HS-27A (cell line): Measurements from ENCODE around the gene IGF1R.

Experiments
- DNase-seq: peaks from one replicate; pipeline ENCODE4 v3.0.0-alpha.2; 2012; ENCODE audit warnings: low read depth, missing footprints

IGF1R gene

GRCh38 chr15:98725874-98726273 is 77.5 kb downstream of the IGF1R start:
- no peak for DNase-seq

GRCh38 chr15:98727115-98728040 is 79.0 kb downstream of the IGF1R start:
- DNase-seq: peak; percentile 94

GRCh38 chr15:98728082-98728810 is 79.9 kb downstream of the IGF1R start:
- DNase-seq: no peak

GRCh38 chr15:98728811-98729160 is 80.4 kb downstream of the IGF1R start:
- DNase-seq: no peak

GRCh38 chr15:98729446-98730042 is 81.2 kb downstream of the IGF1R start:
- no peak for DNase-seq

- no peak for DNase-seq
Observed at GRCh38 chr15:98730860-98731711, 82.7 kb downstream of the IGF1R start.

- no peak for DNase-seq
Observed at GRCh38 chr15:98731712-98732450, 83.5 kb downstream of the IGF1R start.

GRCh38 chr15:98733098-98733497 is 84.8 kb downstream of the IGF1R start:
- DNase-seq: no peak

- DNase-seq: no peak
Observed at GRCh38 chr15:98734466-98735199, 86.3 kb downstream of the IGF1R start.

- DNase-seq: no peak
Observed at GRCh38 chr15:98735304-98735703, 87.0 kb downstream of the IGF1R start.

- no peak for DNase-seq
Observed at GRCh38 chr15:98735895-98736617, 87.7 kb downstream of the IGF1R start.

GRCh38 chr15:98737159-98737558 is 88.8 kb downstream of the IGF1R start:
- no peak for DNase-seq

GRCh38 chr15:98737721-98738120 is 89.4 kb downstream of the IGF1R start:
- DNase-seq: no peak

- DNase-seq: no peak
Observed at GRCh38 chr15:98738689-98739401, 90.5 kb downstream of the IGF1R start.

- DNase-seq: no peak
Observed at GRCh38 chr15:98740295-98740694, 92.0 kb downstream of the IGF1R start.

- DNase-seq: no peak
Observed at GRCh38 chr15:98740963-98741362, 92.6 kb downstream of the IGF1R start.

- no peak for DNase-seq
Observed at GRCh38 chr15:98743177-98743576, 94.8 kb downstream of the IGF1R start.

GRCh38 chr15:98744506-98744905 is 96.2 kb downstream of the IGF1R start:
- no peak for DNase-seq

- DNase-seq: no peak
Observed at GRCh38 chr15:98745179-98745578, 96.8 kb downstream of the IGF1R start.
